Activated naive CD8-positive, alpha-beta T cell (primary cell): ENCODE measurements around the gene CFTR.

Source experiments
- H3K27ac Mint-ChIP-seq: one replicate; pipeline ENCODE4 v1.8.0; 2021; ENCODE audit warnings: mixed read lengths
- H3K27me3 Mint-ChIP-seq: one replicate; pipeline ENCODE4 v1.8.0; 2021; ENCODE audit warnings: mixed read lengths
- H3K36me3 Mint-ChIP-seq: one replicate; pipeline ENCODE4 v1.8.0; 2021; ENCODE audit warnings: mixed read lengths
- H3K4me1 Mint-ChIP-seq: one replicate; pipeline ENCODE4 v1.8.0; 2021; ENCODE audit warnings: low read depth, mixed read lengths
- H3K4me3 Mint-ChIP-seq: one replicate; pipeline ENCODE4 v1.8.0; 2021; ENCODE audit warnings: mild to moderate bottlenecking, mixed read lengths
- H3K9me3 Mint-ChIP-seq: one replicate; pipeline ENCODE4 v1.8.0; 2021; ENCODE audit warnings: low read depth, mixed read lengths

CFTR gene

GRCh38 chr7:117631652-117632051 lies 151.8 kb downstream of the CFTR start:
- no peaks in the 10 kb centered on the region for H3K9me3 Mint-ChIP-seq
- no peaks in the 10 kb centered on the region for H3K27me3 Mint-ChIP-seq
- H3K4me1 Mint-ChIP-seq, result no peaks in the 10 kb centered on the region
- H3K4me3 Mint-ChIP-seq, result no peak overlapping the region
- H3K27ac Mint-ChIP-seq, result no peak overlapping the region
- H3K36me3 Mint-ChIP-seq, result no peaks in the 10 kb centered on the region

- Mint-ChIP-seq H3K9me3 (no peaks in the 10 kb centered on the region), H3K27me3 (no peaks in the 10 kb centered on the region), H3K36me3 (no peaks in the 10 kb centered on the region), H3K4me1 (no peaks in the 10 kb centered on the region), H3K27ac (no peak overlapping the region), H3K4me3 (no peak overlapping the region)
These were observed 158.1 kb downstream of the CFTR start for GRCh38 chr7:117637937-117638336.

GRCh38 chr7:117639966-117640365 lies 160.1 kb downstream of the CFTR start:
- no peaks in the 10 kb centered on the region for H3K4me1 Mint-ChIP-seq
- H3K4me3 Mint-ChIP-seq, result no peak overlapping the region
- H3K27me3 Mint-ChIP-seq, result peaks cover 3% of the 10 kb centered on the region
- no peaks in the 10 kb centered on the region for H3K36me3 Mint-ChIP-seq
- H3K9me3 Mint-ChIP-seq, result no peaks in the 10 kb centered on the region
- H3K27ac Mint-ChIP-seq, result no peak overlapping the region

- Mint-ChIP-seq H3K4me3 (no peak overlapping the region), H3K27me3 (peaks cover 3% of the 10 kb centered on the region), H3K27ac (no peak overlapping the region), H3K4me1 (no peaks in the 10 kb centered on the region), H3K36me3 (no peaks in the 10 kb centered on the region), H3K9me3 (no peaks in the 10 kb centered on the region)
These were observed 160.6 kb downstream of the CFTR start for GRCh38 chr7:117640465-117640864.

GRCh38 chr7:117645481-117646165 lies 165.8 kb downstream of the CFTR start:
- H3K27ac Mint-ChIP-seq, result no peak overlapping the region
- no peak overlapping the region for H3K4me3 Mint-ChIP-seq
- peaks cover 5% of the 10 kb centered on the region for H3K9me3 Mint-ChIP-seq
- H3K36me3 Mint-ChIP-seq, result no peaks in the 10 kb centered on the region
- no peaks in the 10 kb centered on the region for H3K4me1 Mint-ChIP-seq
- peaks cover 5% of the 10 kb centered on the region for H3K27me3 Mint-ChIP-seq

GRCh38 chr7:117648203-117648866 lies 168.5 kb downstream of the CFTR start:
- H3K4me3 Mint-ChIP-seq, result no peak overlapping the region
- no peaks in the 10 kb centered on the region for H3K4me1 Mint-ChIP-seq
- H3K9me3 Mint-ChIP-seq, result peaks cover 5% of the 10 kb centered on the region
- no peak overlapping the region for H3K27ac Mint-ChIP-seq
- H3K36me3 Mint-ChIP-seq, result no peaks in the 10 kb centered on the region
- peaks cover 5% of the 10 kb centered on the region for H3K27me3 Mint-ChIP-seq

- H3K4me1 Mint-ChIP-seq, result no peaks in the 10 kb centered on the region
- H3K36me3 Mint-ChIP-seq, result no peaks in the 10 kb centered on the region
- no peak overlapping the region for H3K27ac Mint-ChIP-seq
- H3K9me3 Mint-ChIP-seq, result peaks cover 5% of the 10 kb centered on the region
- H3K27me3 Mint-ChIP-seq, result peaks cover 2% of the 10 kb centered on the region
- H3K4me3 Mint-ChIP-seq, result no peak overlapping the region
These were observed 173.3 kb downstream of the CFTR start for GRCh38 chr7:117652943-117653680.

- Mint-ChIP-seq H3K36me3 (no peaks in the 10 kb centered on the region), H3K27ac (no peak overlapping the region), H3K4me1 (no peaks in the 10 kb centered on the region), H3K4me3 (no peak overlapping the region), H3K27me3 (peaks cover 2% of the 10 kb centered on the region), H3K9me3 (peaks cover 3% of the 10 kb centered on the region)
These were observed 175.0 kb downstream of the CFTR start for GRCh38 chr7:117654780-117655179.

- Mint-ChIP-seq H3K4me1 (no peaks in the 10 kb centered on the region), H3K27me3 (peaks cover 2% of the 10 kb centered on the region), H3K36me3 (no peaks in the 10 kb centered on the region), H3K4me3 (no peak overlapping the region), H3K9me3 (no peaks in the 10 kb centered on the region), H3K27ac (no peak overlapping the region)
These were observed 177.0 kb downstream of the CFTR start for GRCh38 chr7:117656806-117657205.

GRCh38 chr7:117659531-117660011 lies 179.7 kb downstream of the CFTR start:
- Mint-ChIP-seq H3K9me3 (no peaks in the 10 kb centered on the region), H3K36me3 (no peaks in the 10 kb centered on the region), H3K4me1 (no peaks in the 10 kb centered on the region), H3K4me3 (no peak overlapping the region), H3K27ac (no peak overlapping the region), H3K27me3 (peaks cover 2% of the 10 kb centered on the region)

GRCh38 chr7:117661328-117661727 lies 181.5 kb downstream of the CFTR start:
- H3K9me3 Mint-ChIP-seq, result no peaks in the 10 kb centered on the region

GRCh38 chr7:117664047-117664446 lies 184.2 kb downstream of the CFTR start:
- Mint-ChIP-seq H3K36me3 (no peaks in the 10 kb centered on the region), H3K27ac (no peak overlapping the region), H3K9me3 (no peaks in the 10 kb centered on the region), H3K4me3 (no peak overlapping the region), H3K4me1 (no peaks in the 10 kb centered on the region), H3K27me3 (no peaks in the 10 kb centered on the region)

More at GRCh38 chr7:117661328-117661727, 181.5 kb downstream of the CFTR start:
- Mint-ChIP-seq H3K36me3 (no peaks in the 10 kb centered on the region), H3K4me1 (no peaks in the 10 kb centered on the region), H3K27ac (no peak overlapping the region), H3K4me3 (no peak overlapping the region), H3K27me3 (peaks cover 2% of the 10 kb centered on the region)

GRCh38 chr7:117665368-117665767 lies 185.5 kb downstream of the CFTR start:
- H3K9me3 Mint-ChIP-seq, result no peaks in the 10 kb centered on the region
- H3K36me3 Mint-ChIP-seq, result no peaks in the 10 kb centered on the region
- no peak overlapping the region for H3K27ac Mint-ChIP-seq
- H3K27me3 Mint-ChIP-seq, result no peaks in the 10 kb centered on the region
- H3K4me3 Mint-ChIP-seq, result no peak overlapping the region
- no peaks in the 10 kb centered on the region for H3K4me1 Mint-ChIP-seq

- Mint-ChIP-seq H3K4me1 (no peaks in the 10 kb centered on the region), H3K4me3 (no peak overlapping the region), H3K9me3 (no peaks in the 10 kb centered on the region), H3K27me3 (no peaks in the 10 kb centered on the region), H3K27ac (no peak overlapping the region), H3K36me3 (no peaks in the 10 kb centered on the region)
These were observed 186.2 kb downstream of the CFTR start for GRCh38 chr7:117666031-117666430.

- Mint-ChIP-seq H3K27me3 (no peaks in the 10 kb centered on the region), H3K9me3 (no peaks in the 10 kb centered on the region), H3K4me3 (no peak overlapping the region), H3K27ac (no peak overlapping the region), H3K4me1 (no peaks in the 10 kb centered on the region), H3K36me3 (no peaks in the 10 kb centered on the region)
These were observed 186.9 kb downstream of the CFTR start for GRCh38 chr7:117666689-117667088.
